IPS-20b (cell line): Measurements from ENCODE around the gene GRIK2.

Source experiments
- H3K27ac ChIP-seq: one replicate; pipeline ENCODE4 v1.5.1; 2013; ENCODE audit warnings: low read length
- H3K27me3 ChIP-seq: 2 replicates; pipeline ENCODE4 v1.6.1; 2013; ENCODE audit warnings: mild to moderate bottlenecking, low read length, inconsistent platforms; ENCODE audit not compliant: insufficient read depth
- H3K36me3 ChIP-seq: 2 replicates; pipeline ENCODE4 v1.6.1; 2013; ENCODE audit warnings: low read depth, mild to moderate bottlenecking, inconsistent platforms, low read length, moderate library complexity; ENCODE audit not compliant: insufficient read depth
- H3K4me1 ChIP-seq: 2 replicates; pipeline ENCODE4 v1.6.1; 2013; ENCODE audit warnings: mild to moderate bottlenecking, control low read depth, inconsistent platforms, low read length, moderate library complexity; ENCODE audit not compliant: insufficient read depth
- H3K4me3 ChIP-seq: 2 replicates; pipeline ENCODE4 v1.5.1; 2013; ENCODE audit warnings: mild to moderate bottlenecking, low read length, inconsistent platforms
- H3K9ac ChIP-seq: 2 replicates; pipeline ENCODE4 v1.6.1; 2013; ENCODE audit warnings: low read depth, mild to moderate bottlenecking, inconsistent platforms, low read length, moderate library complexity
- H3K9me3 ChIP-seq: 2 replicates; pipeline ENCODE4 v1.6.1; 2013; ENCODE audit warnings: mild to moderate bottlenecking, low read depth, low read length, inconsistent platforms; ENCODE audit not compliant: insufficient read depth

The GRIK2 gene

DNA sequence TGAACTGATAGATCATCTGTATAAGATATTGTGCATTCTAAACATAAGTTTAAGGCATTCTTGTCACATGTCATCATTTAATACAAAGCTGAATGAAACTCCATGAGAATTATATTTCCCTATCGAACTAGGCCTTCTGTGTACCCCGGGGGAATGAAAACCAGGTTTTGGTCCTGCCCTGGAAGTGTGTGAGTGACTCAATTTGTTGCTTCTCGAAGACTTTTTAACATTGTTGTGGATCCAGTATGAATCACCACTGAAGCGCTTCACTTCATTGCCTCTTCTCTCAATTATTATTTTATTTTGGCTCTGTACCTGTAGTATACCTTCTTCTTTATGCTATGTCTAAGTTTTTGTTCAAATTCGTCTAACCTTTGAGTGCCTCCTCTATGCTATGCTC, 150.8 kb downstream of the GRIK2 start:
- no peak overlapping the region for H3K9ac ChIP-seq
- no peaks in the 10 kb centered on the region for H3K27me3 ChIP-seq
- H3K27ac ChIP-seq, result no peak overlapping the region
- H3K4me3 ChIP-seq, result no peak overlapping the region
- H3K9me3 ChIP-seq, result no peaks in the 10 kb centered on the region
- no peaks in the 10 kb centered on the region for H3K36me3 ChIP-seq
- H3K4me1 ChIP-seq, result no peaks in the 10 kb centered on the region

DNA sequence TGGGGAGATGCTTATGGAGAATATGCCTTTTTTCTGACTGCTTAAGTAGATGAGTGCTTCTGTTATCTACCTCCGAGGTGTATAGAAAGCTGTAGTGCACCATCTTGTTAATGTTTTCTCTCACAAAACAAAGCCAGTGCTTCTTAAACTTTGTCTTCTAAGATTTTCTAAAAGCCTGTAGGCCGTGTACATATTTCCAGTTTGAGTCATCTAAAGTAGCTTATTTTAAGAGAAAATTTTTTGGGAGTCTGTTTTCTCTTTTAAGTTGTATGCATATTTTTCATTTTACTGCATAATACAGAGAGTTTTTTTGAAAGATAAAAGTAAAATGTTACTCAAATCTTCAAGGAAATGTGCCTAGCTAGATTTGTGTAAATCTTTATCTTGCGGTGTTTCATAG, 151.7 kb downstream of the GRIK2 start:
- no peak overlapping the region for H3K9ac ChIP-seq
- H3K4me3 ChIP-seq, result no peak overlapping the region
- H3K9me3 ChIP-seq, result no peaks in the 10 kb centered on the region
- no peaks in the 10 kb centered on the region for H3K4me1 ChIP-seq
- no peak overlapping the region for H3K27ac ChIP-seq
- H3K36me3 ChIP-seq, result no peaks in the 10 kb centered on the region
- H3K27me3 ChIP-seq, result no peaks in the 10 kb centered on the region

DNA sequence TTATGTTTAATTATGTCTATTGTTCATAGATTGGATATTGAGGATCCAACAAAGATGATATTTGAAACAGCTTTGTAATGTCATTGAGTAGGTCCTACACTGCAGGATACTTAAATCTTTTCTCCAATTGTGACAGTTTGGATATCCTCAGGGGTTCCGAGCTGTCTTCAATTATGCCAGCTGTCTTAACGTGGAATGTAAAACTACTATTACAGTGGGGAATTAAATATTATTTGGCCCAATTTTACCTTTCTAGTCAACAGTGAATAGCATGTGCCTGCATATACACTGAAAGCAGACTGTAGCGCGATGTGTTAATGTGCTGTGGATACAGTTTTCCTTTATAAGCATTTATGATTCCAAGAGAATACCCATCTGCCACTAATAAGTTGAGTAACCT, 156.9 kb downstream of the GRIK2 start:
- Histone ChIP-seq H3K9ac (no peak overlapping the region), H3K4me1 (0 out of 2 replicates have a peak, but pooled peaks cover 4% of the 10 kb centered on the region), H3K4me3 (no peak overlapping the region), H3K36me3 (no peaks in the 10 kb centered on the region), H3K27me3 (no peaks in the 10 kb centered on the region), H3K27ac (no peak overlapping the region), H3K9me3 (no peaks in the 10 kb centered on the region)

DNA sequence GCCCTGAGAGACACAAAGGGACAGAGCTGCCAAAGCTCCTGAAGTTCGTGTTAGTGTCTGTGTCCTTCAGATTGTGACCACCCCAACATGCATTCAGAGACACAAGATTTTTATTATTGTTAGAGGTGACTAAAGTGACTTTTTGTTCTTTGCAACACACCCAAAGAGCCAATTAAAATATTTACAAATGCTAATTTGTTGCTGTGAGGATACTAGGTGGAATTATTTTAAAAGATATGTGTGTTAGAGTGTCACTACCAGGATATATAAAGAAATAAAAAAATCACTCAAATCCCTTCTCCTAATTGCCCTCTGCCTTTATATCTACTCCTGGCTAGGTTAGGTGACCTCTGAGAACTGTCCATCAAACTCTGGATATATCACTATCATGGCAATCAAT, 160.7 kb downstream of the GRIK2 start:
- Histone ChIP-seq H3K27ac (no peak overlapping the region), H3K9me3 (no peaks in the 10 kb centered on the region), H3K36me3 (no peaks in the 10 kb centered on the region), H3K9ac (no peak overlapping the region), H3K27me3 (no peaks in the 10 kb centered on the region), H3K4me3 (no peak overlapping the region), H3K4me1 (0 out of 2 replicates have a peak, but pooled peaks cover 4% of the 10 kb centered on the region)

DNA sequence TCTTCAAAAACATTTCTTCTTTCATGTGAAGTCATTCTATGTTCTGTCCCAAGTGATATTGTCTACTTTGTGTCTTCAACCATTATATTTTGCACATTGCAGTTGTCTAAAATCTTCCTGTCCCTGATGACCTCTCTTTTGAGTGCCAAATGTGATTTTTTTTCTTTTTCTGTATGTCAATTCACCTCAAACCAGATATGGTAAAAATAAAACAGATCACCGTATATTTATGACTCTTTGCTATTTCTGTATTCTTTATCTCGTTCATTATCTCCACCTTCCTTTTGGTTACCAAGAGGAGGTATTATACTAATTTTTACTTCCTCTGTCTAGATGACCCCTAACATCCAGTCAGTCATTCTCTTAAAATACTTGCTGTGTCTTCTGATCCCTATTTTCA, 165.2 kb downstream of the GRIK2 start:
- Histone ChIP-seq H3K27ac (no peak overlapping the region), H3K4me3 (no peak overlapping the region), H3K4me1 (0 out of 2 replicates have a peak, but pooled peaks cover 4% of the 10 kb centered on the region), H3K9ac (no peak overlapping the region), H3K9me3 (no peaks in the 10 kb centered on the region), H3K27me3 (no peaks in the 10 kb centered on the region), H3K36me3 (no peaks in the 10 kb centered on the region)

DNA sequence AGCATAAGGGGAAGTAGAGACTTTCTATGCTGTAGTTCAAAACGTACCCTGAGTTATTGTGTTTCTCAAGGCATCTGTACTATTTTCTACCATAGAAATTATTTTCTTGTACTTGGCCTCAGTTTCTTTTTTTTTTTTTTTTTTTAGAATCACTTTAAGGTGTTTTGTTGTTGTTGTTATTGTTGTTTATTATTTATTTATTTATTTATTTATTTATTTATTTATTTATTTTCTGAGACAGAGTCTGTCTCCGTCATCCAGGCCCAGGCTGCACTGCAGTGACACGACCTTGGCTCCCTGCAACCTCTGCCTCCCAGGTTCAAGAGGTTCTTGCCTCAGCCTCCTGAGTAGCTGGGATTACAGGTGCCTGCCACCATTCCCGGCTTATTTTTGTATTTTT, 179.1 kb downstream of the GRIK2 start:
- H3K36me3 ChIP-seq, result no peaks in the 10 kb centered on the region
- H3K4me3 ChIP-seq, result no peak overlapping the region
- H3K4me1 ChIP-seq, result no peaks in the 10 kb centered on the region
- no peaks in the 10 kb centered on the region for H3K27me3 ChIP-seq
- H3K9me3 ChIP-seq, result no peaks in the 10 kb centered on the region
- H3K27ac ChIP-seq, result no peak overlapping the region
- no peak overlapping the region for H3K9ac ChIP-seq

DNA sequence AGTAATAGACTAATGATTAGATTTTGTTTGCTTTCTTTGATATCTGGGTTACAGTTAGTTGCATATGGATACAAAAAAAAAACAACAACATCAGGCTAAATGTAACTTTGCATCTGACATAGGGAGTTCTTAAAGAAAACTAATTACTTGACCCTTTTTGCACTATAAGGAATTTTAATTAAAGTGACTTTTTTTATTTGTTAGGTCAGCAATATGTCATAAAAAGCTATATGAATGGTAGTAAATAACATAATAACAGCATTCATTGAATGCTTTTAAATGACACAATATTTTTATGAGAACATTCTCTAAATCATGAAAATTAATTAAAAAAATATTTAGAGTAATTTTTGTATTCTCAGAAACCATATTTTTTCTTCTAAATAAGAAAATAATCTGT, 183.6 kb downstream of the GRIK2 start:
- Histone ChIP-seq H3K9me3 (no peaks in the 10 kb centered on the region), H3K4me1 (no peaks in the 10 kb centered on the region), H3K27ac (no peak overlapping the region)

DNA sequence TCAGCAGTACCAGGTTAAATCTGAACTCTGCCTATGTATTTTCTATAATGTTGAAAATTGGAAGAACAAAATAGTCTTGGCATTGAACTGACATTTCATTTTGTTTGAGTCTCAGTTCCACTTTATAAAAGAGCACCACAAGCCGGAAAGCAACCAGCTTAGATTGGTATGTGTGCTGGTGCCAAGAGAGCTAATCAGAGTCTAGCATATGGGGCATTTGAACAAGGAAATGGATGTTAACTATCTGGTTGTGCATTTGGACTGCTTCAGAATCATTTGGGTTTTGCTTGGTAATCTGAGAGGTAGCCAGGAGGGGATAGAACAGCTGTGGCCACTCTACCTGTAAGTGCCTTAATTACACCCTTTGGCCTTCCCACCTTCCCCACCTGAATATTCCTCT, 184.8 kb downstream of the GRIK2 start:
- Histone ChIP-seq H3K36me3 (no peaks in the 10 kb centered on the region), H3K9ac (no peak overlapping the region), H3K4me3 (no peak overlapping the region), H3K27ac (no peak overlapping the region), H3K9me3 (no peaks in the 10 kb centered on the region), H3K27me3 (no peaks in the 10 kb centered on the region), H3K4me1 (no peaks in the 10 kb centered on the region)

More for the DNA sequence above, 183.6 kb downstream of the GRIK2 start:
- no peak overlapping the region for H3K4me3 ChIP-seq
- no peaks in the 10 kb centered on the region for H3K36me3 ChIP-seq
- H3K27me3 ChIP-seq, result no peaks in the 10 kb centered on the region
- H3K9ac ChIP-seq, result no peak overlapping the region

DNA sequence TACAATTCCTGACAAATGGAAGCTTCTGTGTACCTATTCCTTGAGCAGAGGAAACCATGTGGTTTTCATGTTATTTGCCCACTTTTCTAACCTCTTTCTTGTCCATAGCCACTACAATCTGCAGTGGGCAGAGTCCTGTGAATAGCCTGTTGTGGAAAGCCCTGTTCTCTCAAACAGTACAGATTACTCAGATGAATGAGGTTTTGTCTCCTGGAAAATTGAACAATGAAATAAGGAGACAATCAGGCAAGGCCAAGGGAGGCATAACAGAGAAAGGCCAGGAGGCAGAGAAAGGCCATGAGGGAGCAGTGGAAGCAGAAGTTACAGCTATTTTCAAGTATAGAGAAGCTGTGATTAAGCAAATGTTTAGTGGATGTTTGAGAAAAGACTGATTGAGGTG, 189.3 kb downstream of the GRIK2 start:
- H3K9ac ChIP-seq, result no peak overlapping the region

DNA sequence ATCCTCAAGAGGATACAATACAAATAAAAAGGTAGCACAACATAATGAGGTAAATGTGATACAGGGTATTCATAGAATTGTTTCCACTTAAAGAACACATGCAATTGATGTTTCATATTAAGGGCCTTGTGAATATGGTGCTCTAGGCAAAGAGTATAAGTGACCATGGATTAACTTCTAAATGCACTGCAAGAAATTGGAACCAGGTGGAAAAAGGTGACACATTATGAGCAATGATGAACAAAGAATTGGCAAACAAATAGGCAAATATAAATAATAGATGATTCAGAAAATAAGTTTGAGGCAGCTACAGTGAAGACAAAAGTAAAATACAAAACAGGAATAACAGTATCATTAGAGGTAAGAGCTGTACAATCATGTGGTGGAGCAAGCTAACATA, 192.0 kb downstream of the GRIK2 start:
- H3K4me3 ChIP-seq, result no peak overlapping the region
- no peaks in the 10 kb centered on the region for H3K27me3 ChIP-seq
- no peaks in the 10 kb centered on the region for H3K9me3 ChIP-seq
- H3K4me1 ChIP-seq, result no peaks in the 10 kb centered on the region
- no peaks in the 10 kb centered on the region for H3K36me3 ChIP-seq
- no peak overlapping the region for H3K27ac ChIP-seq
- no peak overlapping the region for H3K9ac ChIP-seq

More for the DNA sequence above, 189.3 kb downstream of the GRIK2 start:
- Histone ChIP-seq H3K27me3 (no peaks in the 10 kb centered on the region), H3K4me1 (no peaks in the 10 kb centered on the region), H3K36me3 (no peaks in the 10 kb centered on the region), H3K27ac (no peak overlapping the region), H3K9me3 (no peaks in the 10 kb centered on the region), H3K4me3 (no peak overlapping the region)

DNA sequence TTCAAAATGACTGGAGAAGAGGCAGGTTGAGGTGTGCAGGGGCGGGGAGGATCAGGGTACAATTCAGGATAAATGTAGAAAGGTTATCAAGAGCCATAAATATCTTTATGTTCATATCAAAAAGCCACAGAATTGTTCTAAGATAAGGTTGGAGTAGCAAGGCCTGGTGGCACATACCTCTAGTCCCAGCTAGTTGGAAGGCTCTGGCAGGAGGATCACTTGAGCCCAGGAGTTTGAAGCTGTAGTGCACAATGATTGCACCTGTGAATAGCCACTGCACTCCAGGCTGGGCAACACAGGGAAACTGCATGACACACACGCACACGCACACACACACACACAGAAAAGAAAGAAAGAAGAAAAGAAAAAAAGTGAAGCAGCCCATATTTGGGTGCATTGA, 194.8 kb downstream of the GRIK2 start:
- H3K4me3 ChIP-seq, result no peak overlapping the region
- no peaks in the 10 kb centered on the region for H3K4me1 ChIP-seq
- H3K9me3 ChIP-seq, result no peaks in the 10 kb centered on the region
- H3K27me3 ChIP-seq, result no peaks in the 10 kb centered on the region
- no peaks in the 10 kb centered on the region for H3K36me3 ChIP-seq
- no peak overlapping the region for H3K27ac ChIP-seq
- no peak overlapping the region for H3K9ac ChIP-seq

DNA sequence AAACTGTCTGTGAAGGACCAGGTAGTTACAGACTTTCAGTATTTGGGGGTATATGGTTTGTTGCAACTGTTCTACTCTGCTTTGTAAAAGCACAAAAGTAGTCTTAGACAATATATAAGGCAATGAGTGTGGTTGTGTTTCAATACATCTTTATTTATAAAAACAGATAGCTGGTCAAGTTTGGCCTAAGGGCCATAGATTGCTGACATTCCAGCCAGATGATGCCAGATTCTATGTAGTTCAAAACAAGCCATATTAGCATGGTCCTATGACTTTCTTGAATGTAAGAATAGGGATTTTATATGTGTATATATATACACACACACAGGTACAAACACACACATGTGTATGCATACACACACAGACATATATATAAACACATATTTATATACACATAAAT, 201.8 kb downstream of the GRIK2 start:
- Histone ChIP-seq H3K36me3 (no peaks in the 10 kb centered on the region), H3K4me3 (no peak overlapping the region), H3K4me1 (peaks cover 11% of the 10 kb centered on the region; the same call in 1 of the 2 replicates), H3K9me3 (no peaks in the 10 kb centered on the region), H3K27ac (no peak overlapping the region), H3K9ac (no peak overlapping the region), H3K27me3 (no peaks in the 10 kb centered on the region)

DNA sequence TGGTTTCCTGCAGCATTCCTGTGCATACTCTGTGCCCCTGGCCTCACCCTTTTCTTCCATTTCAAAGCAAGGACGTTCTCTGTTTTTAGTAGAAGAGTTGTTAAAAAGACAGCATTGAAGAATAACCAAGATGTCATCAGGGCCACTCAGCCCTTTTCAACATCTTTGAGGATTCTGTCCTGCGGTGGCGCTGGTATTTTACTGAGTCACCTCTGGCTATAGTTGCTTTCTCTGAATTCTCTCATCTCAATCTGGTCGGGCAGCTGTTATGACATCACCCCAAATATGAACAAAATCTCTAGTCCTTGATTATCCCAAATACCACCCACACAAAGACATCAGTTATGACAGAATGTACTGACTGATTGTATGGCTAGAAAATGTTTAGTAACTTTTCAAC, 204.2 kb downstream of the GRIK2 start:
- Histone ChIP-seq H3K27ac (peak overlapping the region; percentile 46), H3K36me3 (no peaks in the 10 kb centered on the region), H3K9me3 (no peaks in the 10 kb centered on the region), H3K4me1 (peaks cover 11% of the 10 kb centered on the region; the same call in 1 of the 2 replicates), H3K4me3 (no peak overlapping the region), H3K9ac (no peak overlapping the region), H3K27me3 (no peaks in the 10 kb centered on the region)
